GM12864 (cell line): Measurements from ENCODE around the gene GALNS.

Experiments
- DNase-seq: peaks from one replicate; pipeline ENCODE4 v3.0.0-alpha.2; 2011; ENCODE audit warnings: low read depth
- H3K4me3 ChIP-seq: 2 replicates; pipeline ENCODE4 v1.5.1; 2011; ENCODE audit warnings: mild to moderate bottlenecking, low read depth, low read length, control low read depth
- CTCF ChIP-seq: IDR thresholded peaks from 2 replicates; pipeline ENCODE4 v1.5.1; 2011; ENCODE audit warnings: low read depth, mild to moderate bottlenecking, moderate library complexity, low read length, control low read depth, inconsistent platforms; ENCODE audit errors: missing control alignments

Gene GALNS

GRCh38 chr16:88855736-88856121 is 1.0 kb downstream of the GALNS start:
- TF ChIP-seq CTCF: no peak
- H3K4me3 ChIP-seq: peak overlapping the region; percentile 62
- no peak for DNase-seq

GRCh38 chr16:88855176-88855575 is 1.6 kb downstream of the GALNS start:
- no peak overlapping the region for H3K4me3 ChIP-seq
- no peak for DNase-seq
- no peak for TF ChIP-seq CTCF

- no peak for TF ChIP-seq CTCF
- no peak for DNase-seq
- H3K4me3 ChIP-seq: no peak overlapping the region
Measured at GRCh38 chr16:88854306-88855111, 2.2 kb downstream of the GALNS start.

- H3K4me3 ChIP-seq: no peak overlapping the region
- no peak for TF ChIP-seq CTCF
- no peak for DNase-seq
Measured at GRCh38 chr16:88853325-88853941, 3.3 kb downstream of the GALNS start.

- DNase-seq: no peak
- no peak overlapping the region for H3K4me3 ChIP-seq
- no peak for TF ChIP-seq CTCF
Measured at GRCh38 chr16:88851616-88852015, 5.1 kb downstream of the GALNS start.

GRCh38 chr16:88850531-88851199 is 6.1 kb downstream of the GALNS start:
- TF ChIP-seq CTCF: no peak
- DNase-seq: no peak

GRCh38 chr16:88848557-88848956 is 8.2 kb downstream of the GALNS start:
- no peak for TF ChIP-seq CTCF
- H3K4me3 ChIP-seq: no peak overlapping the region
- DNase-seq: no peak

More at GRCh38 chr16:88850531-88851199, 6.1 kb downstream of the GALNS start:
- no peak overlapping the region for H3K4me3 ChIP-seq
